Ascending aorta (tissue), 2 donors: ENCODE results near the gene CD93. TPM values are rescaled to one million over a fixed set of nuclear protein-coding genes. Genes with fewer than 3 reads are reported as not detected.

ENCODE experiments used
- DNase-seq, 2 donors: peaks; one replicate each; pipeline ENCODE4 v3.0.0-alpha.2; 2019; ENCODE audit warnings: low spot score in 2 of 2
- H3K27ac ChIP-seq, 2 donors: fragments of 200-600 bp; sonication (generic); one replicate each; pipeline ENCODE4 v1.5.1; 2016 to 2017; ENCODE audit warnings: mild to moderate bottlenecking in 1 of 2
- H3K27me3 ChIP-seq: fragments of 200-600 bp; sonication (generic); one replicate; pipeline ENCODE4 v1.5.1; 2017
- H3K36me3 ChIP-seq, 2 donors: fragments of 200-600 bp; sonication (generic); one replicate each; pipeline ENCODE4 v1.5.1; 2016
- H3K4me1 ChIP-seq, 2 donors: fragments of 200-600 bp; sonication (generic); one replicate each; pipeline ENCODE4 v1.5.1; 2016 to 2017; ENCODE audit warnings: mild to moderate bottlenecking in 1 of 2
- H3K4me3 ChIP-seq, 2 donors: fragments of 200-600 bp; sonication (generic); one replicate each; pipeline ENCODE4 v1.5.1; 2016 to 2017; ENCODE audit warnings: mild to moderate bottlenecking in 1 of 2
- H3K9me3 ChIP-seq, 2 donors: fragments of 200-600 bp; sonication (generic); one replicate each; pipeline ENCODE4 v1.5.1; 2016
- intact Hi-C: fragments of 100-400 bp; cut with DNase I; formaldehyde crosslinking; loops from one replicate; pipeline ENCODE4 v1.15.1; 2023
- total RNA-seq: library from RNA; depleted of rRNA; stranded (reverse); fragments of >200 nt; gene quantifications from one replicate; pipeline ENCODE4 v1.1.0, GENCODE V29; 2016
- TF ChIP-seq, protein P1 (sequence below), 3 experiments: fragments of 200-600 bp in 2 of 3; fragments of 450-650 bp in 1 of 3; sonication (generic) in 2 of 3; IDR thresholded peaks; one replicate each; pipeline ENCODE4 v1.5.1; 2016 to 2019; ENCODE audit warnings: antibody characterized with exemption in 3 of 3, mild to moderate bottlenecking in 1 of 3, moderate library complexity in 1 of 3

The CD93 gene
- total RNA-seq, 1 donor from 2014 or later = 206 TPM

- TF ChIP-seq, protein P1, sequence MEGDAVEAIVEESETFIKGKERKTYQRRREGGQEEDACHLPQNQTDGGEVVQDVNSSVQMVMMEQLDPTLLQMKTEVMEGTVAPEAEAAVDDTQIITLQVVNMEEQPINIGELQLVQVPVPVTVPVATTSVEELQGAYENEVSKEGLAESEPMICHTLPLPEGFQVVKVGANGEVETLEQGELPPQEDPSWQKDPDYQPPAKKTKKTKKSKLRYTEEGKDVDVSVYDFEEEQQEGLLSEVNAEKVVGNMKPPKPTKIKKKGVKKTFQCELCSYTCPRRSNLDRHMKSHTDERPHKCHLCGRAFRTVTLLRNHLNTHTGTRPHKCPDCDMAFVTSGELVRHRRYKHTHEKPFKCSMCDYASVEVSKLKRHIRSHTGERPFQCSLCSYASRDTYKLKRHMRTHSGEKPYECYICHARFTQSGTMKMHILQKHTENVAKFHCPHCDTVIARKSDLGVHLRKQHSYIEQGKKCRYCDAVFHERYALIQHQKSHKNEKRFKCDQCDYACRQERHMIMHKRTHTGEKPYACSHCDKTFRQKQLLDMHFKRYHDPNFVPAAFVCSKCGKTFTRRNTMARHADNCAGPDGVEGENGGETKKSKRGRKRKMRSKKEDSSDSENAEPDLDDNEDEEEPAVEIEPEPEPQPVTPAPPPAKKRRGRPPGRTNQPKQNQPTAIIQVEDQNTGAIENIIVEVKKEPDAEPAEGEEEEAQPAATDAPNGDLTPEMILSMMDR (IDR thresholded peaks at IDR 0.05) = no peak
- H3K36me3 ChIP-seq = no peaks in the 10 kb centered on the region
- peak overlapping the region; percentile 13 to 27 for H3K4me3 ChIP-seq
- peak overlapping the region; percentile 85 to 96 for H3K27ac ChIP-seq
- H3K9me3 ChIP-seq = no peaks in the 10 kb centered on the region
- no peak for DNase-seq
- H3K27me3 ChIP-seq = no peaks in the 10 kb centered on the region
- H3K4me1 ChIP-seq = peaks cover 15 to 39% of the 10 kb centered on the region in 2 donors
- intact Hi-C loops = loop anchor here (5.0 kb wide), 2 partner anchors 299 to 369 kb away; no protein-coding TSS in a partner anchor
Observed at GRCh38 chr20:23061262-23061661, 24.9 kb downstream of the CD93 start.

GRCh38 chr20:23060629-23061028 is 25.5 kb downstream of the CD93 start:
- Histone ChIP-seq H3K4me1 (peaks cover 15 to 39% of the 10 kb centered on the region in 2 donors), H3K36me3 (no peaks in the 10 kb centered on the region), H3K9me3 (no peaks in the 10 kb centered on the region), H3K27me3 (no peaks in the 10 kb centered on the region), H3K27ac (peak overlapping the region; percentile 85 to 96), H3K4me3 (no peak overlapping the region)
- intact Hi-C loops = loop anchor here (1.0 to 5.0 kb wide), 3 partner anchors 8 to 368 kb away; no protein-coding TSS in a partner anchor
- DNase-seq = no peak
- TF ChIP-seq, protein P1 (IDR thresholded peaks at IDR 0.05) = no peak

DNA sequence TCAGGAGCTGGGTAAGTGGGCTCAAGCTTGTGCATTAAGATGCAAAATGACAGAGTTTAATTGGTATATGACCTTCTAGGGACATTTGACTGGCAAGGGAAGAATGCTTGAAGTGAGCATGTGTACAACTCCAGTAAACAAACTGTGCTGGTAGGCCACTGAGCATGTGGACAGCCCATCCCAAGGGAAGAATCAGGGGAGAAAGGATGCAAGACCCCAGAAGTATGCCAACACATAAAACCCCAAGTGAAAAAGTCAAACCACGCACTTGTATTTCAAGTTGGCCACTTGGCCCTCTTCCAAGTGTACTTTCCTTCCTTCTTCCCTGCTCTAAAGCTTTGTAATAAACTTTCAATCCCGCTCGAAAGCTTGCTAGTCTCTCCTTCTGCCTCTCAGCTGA is 26.3 kb downstream of the CD93 start:
- TF ChIP-seq, protein P1 (IDR thresholded peaks at IDR 0.05) = no peak
- Histone ChIP-seq H3K4me1 (peaks cover 15 to 39% of the 10 kb centered on the region in 2 donors), H3K27ac (peak overlapping the region; percentile 20 to 96), H3K4me3 (no peak overlapping the region), H3K9me3 (no peaks in the 10 kb centered on the region), H3K36me3 (no peaks in the 10 kb centered on the region), H3K27me3 (no peaks in the 10 kb centered on the region)
- intact Hi-C loops = loop anchor here (1.0 to 5.0 kb wide), 3 partner anchors 8 to 368 kb away; no protein-coding TSS in a partner anchor
- no peak for DNase-seq

DNA sequence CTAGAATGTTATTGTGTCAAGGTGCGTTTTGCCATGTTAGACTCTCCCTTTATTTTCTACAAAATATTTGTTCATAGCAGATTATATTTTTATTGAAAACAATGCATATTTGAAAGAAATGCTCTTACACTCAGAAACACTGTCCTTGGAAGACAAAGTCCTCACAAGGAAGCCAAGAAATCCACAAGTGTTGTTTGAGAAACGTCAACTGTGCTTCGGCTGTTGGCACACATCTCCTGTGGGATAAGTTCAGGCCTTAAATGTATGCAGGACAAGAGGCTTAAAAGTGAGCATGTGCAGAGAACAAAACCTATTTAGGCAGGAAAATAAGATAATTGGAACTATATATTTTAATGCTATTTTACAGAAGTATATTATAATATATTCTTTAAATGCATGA is 27.1 kb downstream of the CD93 start:
- intact Hi-C loops = no loop called here
- H3K9me3 ChIP-seq = no peaks in the 10 kb centered on the region
- TF ChIP-seq, protein P1 (IDR thresholded peaks at IDR 0.05) = no peak
- no peak for DNase-seq
- peaks cover 15 to 39% of the 10 kb centered on the region in 2 donors for H3K4me1 ChIP-seq
- H3K36me3 ChIP-seq = no peaks in the 10 kb centered on the region
- H3K27ac ChIP-seq = no peak overlapping the region
- H3K4me3 ChIP-seq = no peak overlapping the region
- no peaks in the 10 kb centered on the region for H3K27me3 ChIP-seq

- H3K4me3 ChIP-seq = no peak overlapping the region
- intact Hi-C loops = no loop called here
Observed at GRCh38 chr20:23058240-23058639, 27.9 kb downstream of the CD93 start.

More at GRCh38 chr20:23058240-23058639, 27.9 kb downstream of the CD93 start:
- Histone ChIP-seq H3K27me3 (no peaks in the 10 kb centered on the region), H3K9me3 (no peaks in the 10 kb centered on the region), H3K27ac (no peak overlapping the region), H3K4me1 (peaks cover 15 to 35% of the 10 kb centered on the region in 2 donors), H3K36me3 (no peaks in the 10 kb centered on the region)
- no peak for DNase-seq
- TF ChIP-seq, protein P1 (IDR thresholded peaks at IDR 0.05) = no peak
